ENCODE results near the gene TYW1. TPM values are rescaled to one million over a fixed set of nuclear protein-coding genes. Genes with fewer than 3 reads are reported as not detected.
"Not testable (repeated sequence)": the region's sequence is repeated elsewhere in the genome, so short reads cannot be mapped to it uniquely, and the experiment has no call there.

The TYW1 gene
- polyA plus RNA-seq, 1 donor, result 26.3 TPM

- not testable (repeated sequence) for DNase-seq
Observed at GRCh38 chr7:67189160-67189559, 192.5 kb downstream of the TYW1 start.

- DNase-seq, result not testable (repeated sequence)
Observed at GRCh38 chr7:67189801-67190465, 193.3 kb downstream of the TYW1 start.

DNA sequence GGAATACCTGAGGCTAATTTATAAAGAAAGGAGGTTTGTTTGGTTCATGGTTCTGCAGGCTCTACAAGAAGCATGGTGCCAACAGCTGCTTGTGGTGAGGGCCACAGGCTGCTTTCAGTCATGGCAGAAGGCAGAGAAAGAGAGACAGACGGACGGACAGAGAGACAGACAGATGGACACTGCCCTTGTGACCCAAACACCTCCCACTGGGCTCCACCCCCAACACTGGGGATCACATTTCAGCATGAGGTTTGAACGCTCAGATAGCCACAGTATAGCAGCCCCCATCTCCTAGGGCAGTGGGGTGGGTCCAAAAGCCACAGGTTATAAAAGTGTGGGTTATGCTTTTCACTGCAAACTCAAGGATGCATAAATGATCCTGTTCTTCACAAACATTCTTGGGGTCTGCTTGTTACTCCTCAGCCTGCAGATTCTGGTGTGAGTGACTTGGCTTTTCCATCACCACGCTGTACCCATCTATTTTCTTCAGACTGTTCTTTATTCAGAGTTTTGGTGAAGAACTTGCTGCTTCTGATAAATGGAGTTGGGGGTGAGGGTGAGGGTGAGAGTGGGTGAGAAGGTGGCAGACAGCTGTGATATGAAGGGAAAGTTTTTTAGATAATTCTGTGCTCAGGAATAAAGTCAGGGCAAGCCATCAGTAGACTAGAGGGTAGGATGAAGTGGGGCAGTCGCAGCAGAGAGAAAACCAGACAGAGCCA lies 194.5 kb downstream of the TYW1 start:
- not testable (repeated sequence) for DNase-seq

DNA sequence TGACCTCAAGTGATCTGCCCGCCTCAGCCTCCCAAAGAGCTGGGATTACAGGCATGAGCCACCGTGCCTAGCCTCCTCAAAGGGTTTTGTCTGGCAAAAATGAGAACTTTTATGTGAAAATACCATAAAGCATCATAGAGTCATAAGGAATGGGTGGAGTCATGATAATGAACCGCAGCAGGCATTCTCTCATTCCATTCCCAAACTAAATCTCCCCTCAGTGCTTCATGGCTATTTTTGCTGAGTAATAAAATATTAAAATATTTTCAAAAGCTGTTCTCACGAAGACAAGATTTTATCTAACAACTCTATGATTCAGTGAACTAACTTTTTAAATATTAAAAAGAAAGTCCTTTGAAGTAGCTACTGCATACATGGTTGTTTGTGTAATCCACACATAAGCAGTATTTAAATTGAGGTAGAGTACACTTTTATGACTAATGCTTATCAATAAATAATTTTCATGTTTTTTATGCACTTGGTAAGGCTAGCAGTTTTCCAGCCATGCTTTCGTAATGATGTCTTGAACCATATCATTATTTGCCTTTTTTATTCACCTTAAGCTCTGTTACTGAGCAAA lies 195.6 kb downstream of the TYW1 start:
- not testable (repeated sequence) for DNase-seq

DNA sequence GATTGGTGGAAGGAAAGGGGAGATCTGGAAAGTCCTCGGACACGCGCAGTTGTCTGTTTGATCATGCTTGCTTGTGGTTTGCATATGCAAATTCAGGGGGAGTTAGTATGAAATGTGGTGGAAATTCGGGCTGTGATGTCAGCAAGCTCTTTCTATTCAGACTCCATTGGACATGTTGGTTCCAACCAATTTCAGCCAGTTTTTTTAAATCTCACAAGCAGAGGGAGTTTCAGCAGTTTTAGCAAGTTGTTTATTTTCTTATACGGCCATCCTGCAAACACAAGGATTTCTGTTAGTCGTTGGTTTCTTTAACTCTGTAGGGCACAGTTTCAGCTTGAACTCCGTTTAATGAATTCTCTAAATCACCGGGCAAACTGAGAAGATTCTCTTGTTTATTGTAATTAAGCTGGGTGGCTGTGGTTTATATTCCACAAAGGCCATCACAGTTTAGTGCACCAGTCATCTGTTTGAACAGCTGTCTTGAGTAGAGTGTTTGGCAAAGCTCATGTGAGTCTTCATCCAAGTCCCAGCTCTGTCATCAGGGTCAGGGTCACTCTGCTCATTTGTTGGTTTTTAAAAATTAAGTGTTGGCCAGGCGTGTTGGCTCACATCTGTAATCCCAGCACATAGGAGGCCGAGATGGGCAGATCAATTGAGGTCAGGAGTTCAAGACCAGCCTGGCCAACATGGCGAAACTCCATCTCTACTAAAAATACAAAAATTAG lies 196.4 kb downstream of the TYW1 start:
- peak; percentile 61 for DNase-seq

DNA sequence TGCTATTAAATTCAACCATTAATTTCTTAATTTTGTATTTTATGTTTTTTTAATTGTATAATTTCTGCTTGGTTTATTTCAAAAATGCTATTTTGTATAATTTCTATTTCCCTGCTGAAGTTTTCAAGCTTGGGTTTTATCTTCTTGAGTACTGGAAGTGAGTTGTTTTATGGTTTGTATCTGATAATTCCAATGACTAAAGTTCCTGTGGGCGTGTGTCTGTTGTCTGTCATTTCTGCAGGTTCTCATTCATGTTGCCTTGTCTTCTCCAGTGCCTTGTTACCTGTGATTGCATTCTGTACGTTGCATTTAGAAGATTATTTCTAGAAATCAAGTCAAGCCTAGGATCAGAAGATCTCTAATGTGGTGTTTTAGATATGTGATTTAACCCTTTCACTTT lies 199.5 kb downstream of the TYW1 start:
- DNase-seq, result not testable (repeated sequence)

DNA sequence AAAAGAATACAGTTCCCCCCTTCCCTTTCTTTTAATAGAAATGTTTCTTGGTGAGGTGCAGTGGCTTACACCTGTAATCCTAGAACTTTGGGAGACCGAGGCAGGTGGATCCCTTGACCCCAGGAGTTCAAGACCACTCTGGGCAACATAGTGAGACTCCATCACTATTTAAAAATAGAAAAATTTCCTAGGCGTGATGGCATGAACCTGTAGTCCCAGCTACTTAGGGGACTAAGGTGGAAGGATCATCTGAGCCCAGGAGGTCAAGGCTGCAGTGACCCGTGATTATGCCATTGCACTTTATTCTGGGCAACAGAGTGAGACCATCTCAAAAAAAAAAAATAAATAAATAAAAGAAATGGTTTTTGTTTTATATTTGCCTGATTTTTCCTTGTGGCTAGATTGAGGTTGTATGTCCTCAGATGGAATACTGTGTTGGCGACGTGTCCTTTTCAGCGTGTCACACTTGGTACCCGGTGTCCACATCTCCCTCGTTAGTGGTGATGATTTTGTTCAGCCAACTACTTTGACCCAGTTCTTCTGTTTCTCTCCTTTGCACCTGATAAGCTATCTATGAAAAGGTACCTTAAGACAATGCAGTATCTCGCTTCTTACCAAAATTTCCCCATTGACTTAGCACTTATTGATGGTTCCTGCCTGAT lies 202.4 kb downstream of the TYW1 start:
- DNase-seq, result not testable (repeated sequence)

GRCh38 chr7:67205772-67206171 lies 209.1 kb downstream of the TYW1 start:
- not testable (repeated sequence) for DNase-seq

- DNase-seq, result no peak
Observed at GRCh38 chr7:67206452-67206851, 209.8 kb downstream of the TYW1 start.

DNA sequence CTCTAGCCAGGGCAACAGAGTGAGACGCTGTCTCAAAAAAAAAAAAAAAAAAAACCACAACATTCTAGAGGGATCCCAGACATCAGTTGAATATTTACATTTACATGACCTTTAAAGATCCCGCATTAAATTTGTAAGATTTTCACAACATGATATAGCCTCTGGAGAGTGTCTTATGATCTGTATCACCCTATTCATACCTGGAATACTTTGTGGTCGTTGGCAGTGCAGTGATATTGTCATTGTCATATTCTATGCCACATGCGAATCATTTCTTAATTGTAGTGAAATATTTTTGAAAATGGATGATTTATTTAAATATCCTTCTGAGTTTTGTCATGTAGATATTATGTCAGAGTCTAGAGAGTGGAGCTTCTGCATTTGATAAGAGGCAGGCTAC lies 212.0 kb downstream of the TYW1 start:
- DNase-seq, result not testable (repeated sequence)

- no peak for DNase-seq
Observed at GRCh38 chr7:67209256-67209655, 212.6 kb downstream of the TYW1 start.

DNA sequence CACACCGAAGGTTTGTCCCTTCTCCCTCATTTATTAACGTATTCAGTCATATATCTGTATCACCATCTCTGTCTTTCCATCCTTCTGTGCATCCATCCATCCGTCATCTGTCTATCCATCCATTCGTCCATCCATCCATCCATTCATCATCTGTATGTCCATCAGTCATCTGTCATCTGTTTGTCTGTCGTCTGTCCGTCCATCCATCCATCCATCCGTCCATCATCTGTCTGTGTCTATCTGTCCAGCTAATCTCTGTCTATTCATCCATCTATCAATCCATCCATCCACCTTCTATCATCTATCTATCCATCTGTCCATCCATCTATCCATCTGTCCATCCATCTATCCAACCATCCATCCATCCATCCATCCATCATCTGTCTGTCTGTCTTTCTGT lies 213.9 kb downstream of the TYW1 start:
- DNase-seq, result no peak

DNA sequence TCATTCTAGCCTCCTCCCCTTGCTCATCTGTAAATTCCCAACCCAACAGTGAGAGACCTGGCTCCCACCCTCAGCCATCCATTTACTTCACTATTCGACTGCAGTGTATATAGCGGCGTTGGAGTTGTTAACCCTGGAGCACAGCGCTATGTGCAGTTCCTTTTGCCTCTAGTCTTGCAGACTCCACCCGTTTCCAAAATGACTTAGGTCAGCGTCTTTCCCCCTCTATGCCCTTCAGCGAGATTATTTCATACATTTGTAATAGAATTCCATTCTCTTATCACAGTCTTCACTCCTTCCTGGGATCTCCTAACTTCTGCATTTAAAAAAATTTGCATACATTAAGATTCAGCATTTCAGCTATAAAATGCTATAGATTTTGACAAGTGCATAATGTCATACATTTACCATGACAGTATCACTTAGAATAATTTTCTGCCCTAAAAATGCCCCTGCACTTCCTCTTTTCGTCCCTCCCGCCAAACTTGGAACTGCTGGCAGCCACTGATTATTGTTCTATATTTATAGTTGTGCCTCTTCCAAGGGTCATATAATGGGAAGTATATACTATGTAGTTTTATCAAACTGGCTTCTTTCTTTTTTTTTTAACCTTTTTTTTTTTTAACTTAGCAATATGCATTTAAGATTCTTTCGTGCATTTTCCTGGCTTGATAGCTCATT lies 215.2 kb downstream of the TYW1 start:
- DNase-seq, result not testable (repeated sequence)

DNA sequence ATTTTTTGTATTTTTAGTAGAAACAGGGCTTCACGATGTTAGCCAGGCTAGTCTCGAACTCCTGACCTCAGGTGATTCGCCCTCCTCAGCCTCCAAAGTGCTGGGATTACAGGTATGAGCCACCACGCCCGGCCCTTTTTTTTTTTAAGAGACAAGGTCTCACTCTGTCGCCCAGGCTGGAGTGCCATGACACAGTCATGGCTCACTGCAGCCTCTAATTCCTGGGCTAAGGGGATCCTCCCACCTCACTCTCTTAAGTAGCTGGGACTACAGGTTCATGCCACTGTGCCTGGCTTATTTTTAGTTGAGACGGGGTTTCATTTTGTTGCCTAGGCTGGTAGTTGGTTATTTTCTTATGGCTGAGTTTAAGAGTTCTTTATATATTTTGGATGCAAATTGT lies 216.4 kb downstream of the TYW1 start:
- DNase-seq, result not testable (repeated sequence)

DNA sequence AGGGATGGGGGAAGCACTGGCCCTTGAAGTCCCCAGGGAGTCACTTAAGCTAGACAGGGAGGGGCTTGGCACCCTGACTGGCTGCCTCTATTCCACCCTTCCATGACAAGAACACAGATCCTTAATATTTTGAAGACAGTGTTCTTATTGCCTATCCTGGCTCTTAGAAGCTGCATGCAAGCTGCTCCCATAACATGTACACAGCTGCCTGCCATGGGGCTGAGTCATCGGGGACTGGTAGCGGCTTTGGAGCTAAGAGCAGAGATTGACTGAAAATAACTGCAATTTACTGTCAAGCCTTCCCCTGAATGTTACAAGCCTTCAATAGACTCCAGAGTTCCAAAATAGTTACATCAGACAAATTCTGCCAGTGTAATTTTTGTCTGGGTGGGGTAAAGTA lies 226.9 kb downstream of the TYW1 start:
- DNase-seq, result not testable (repeated sequence)

GRCh38 chr7:67226340-67226907 lies 229.8 kb downstream of the TYW1 start:
- peak; percentile 12 for DNase-seq

DNA sequence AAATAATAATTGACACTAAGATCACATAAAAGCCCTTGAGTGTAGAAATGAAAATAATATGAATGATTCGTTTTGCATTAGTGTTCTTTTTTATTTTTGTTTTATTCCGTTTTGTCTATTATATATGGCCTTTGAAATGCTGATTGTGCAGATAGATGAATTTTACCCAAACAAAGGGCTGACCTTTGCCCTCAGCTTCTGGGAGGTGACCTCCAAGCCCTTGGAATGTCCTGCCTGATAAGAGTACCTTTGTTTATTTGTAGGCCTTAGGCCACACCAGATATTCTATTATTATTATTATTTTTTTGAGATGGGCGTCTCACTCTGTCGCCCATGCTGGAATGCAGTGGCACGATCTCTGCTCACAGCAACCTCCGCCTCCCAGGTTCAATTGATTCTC lies 230.3 kb downstream of the TYW1 start:
- DNase-seq, result not testable (repeated sequence)

DNA sequence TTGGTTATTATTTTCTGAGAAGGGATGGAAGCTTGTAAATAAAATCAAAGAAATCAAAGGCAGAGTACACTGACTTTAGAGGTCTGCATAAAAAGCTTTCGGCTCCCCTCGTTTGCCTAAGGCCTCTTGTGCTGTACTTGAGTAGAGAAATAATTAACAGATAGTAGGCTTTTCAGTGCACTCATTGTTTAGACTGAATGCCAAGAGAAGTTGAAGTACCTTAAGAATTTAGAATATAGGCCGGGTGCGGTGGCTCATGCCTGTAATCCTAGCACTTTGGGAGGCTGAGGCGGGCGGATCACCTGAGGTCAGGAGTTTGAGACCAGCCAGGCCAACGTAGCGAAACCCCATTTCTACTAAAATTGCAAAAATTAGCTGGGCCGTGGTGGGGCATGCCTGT lies 232.4 kb downstream of the TYW1 start:
- not testable (repeated sequence) for DNase-seq

GRCh38 chr7:67230029-67230428 lies 233.4 kb downstream of the TYW1 start:
- not testable (repeated sequence) for DNase-seq

- not testable (repeated sequence) for DNase-seq
Observed at GRCh38 chr7:67233506-67233905, 236.9 kb downstream of the TYW1 start.

DNA sequence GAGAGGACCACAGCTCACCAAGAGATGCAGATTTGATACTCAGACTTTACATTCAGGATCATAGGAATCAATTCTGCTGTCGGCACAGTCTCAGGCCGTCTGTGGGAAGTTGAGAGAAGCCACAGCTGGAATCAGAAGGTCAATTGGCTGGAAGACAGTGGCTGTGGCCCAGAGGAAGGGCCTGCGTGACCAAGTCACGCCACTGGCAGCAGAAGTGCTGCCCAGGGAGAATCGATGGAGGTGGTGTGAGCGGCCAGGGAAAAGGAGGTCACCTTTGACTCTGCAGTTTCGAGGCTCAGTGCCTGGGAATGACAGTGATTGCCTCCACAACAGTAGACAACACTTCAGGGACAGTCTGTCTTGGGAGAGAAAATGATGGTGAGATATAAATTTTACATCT lies 239.6 kb downstream of the TYW1 start:
- DNase-seq, result not testable (repeated sequence)
